ENCODE data around the gene CAPZA1.

Gene CAPZA1

GRCh38 chr1:112583366-112583765 is 36.3 kb upstream of the CAPZA1 start:
- no peak overlapping the region for H3K27ac ChIP-seq (ENCODE audit: low read depth, low read length)
- no peak overlapping the region for H3K23ac ChIP-seq (ENCODE audit: low read length)
- H3K9ac ChIP-seq (ENCODE audit: low read length), result no peak overlapping the region
- no peaks in the 10 kb centered on the region for H3K4me1 ChIP-seq (ENCODE audit: control insufficient read depth, low read depth, low read length)
- no peak overlapping the region for H4K8ac ChIP-seq (ENCODE audit: low read depth, low read length)
- H3K4ac ChIP-seq (ENCODE audit: low read depth, low read length), result no peak overlapping the region
- H2BK120ac ChIP-seq (ENCODE audit: low read depth, low read length), result no peak overlapping the region
- no peaks in the 10 kb centered on the region for H3K79me1 ChIP-seq (ENCODE audit: low read length)
- H3K4me2 ChIP-seq (ENCODE audit: low read length), result no peak overlapping the region
- DNase-seq, result no peak
- no peak overlapping the region for H3K4me3 ChIP-seq (ENCODE audit: low read length)
- no peaks in the 10 kb centered on the region for H3K36me3 ChIP-seq (ENCODE audit: control insufficient read depth, insufficient read depth, low read length)
- no peaks in the 10 kb centered on the region for H3K79me2 ChIP-seq (ENCODE audit: control insufficient read depth, insufficient read depth, low read length)
- no peak overlapping the region for H3K18ac ChIP-seq (ENCODE audit: low read length)
- no peak overlapping the region for H2AK5ac ChIP-seq (ENCODE audit: low read length)
- no peak overlapping the region for H4K5ac ChIP-seq (ENCODE audit: low read length)
- H2BK15ac ChIP-seq (replicated peaks; ENCODE audit: low read depth), result no peak overlapping the region
- H2BK5ac ChIP-seq (ENCODE audit: low read length), result no peak overlapping the region
- H3K56ac ChIP-seq (ENCODE audit: low read length), result no peak overlapping the region
- H3K27me3 ChIP-seq (ENCODE audit: insufficient read depth, low read length, poor library complexity), result no peaks in the 10 kb centered on the region

- Histone ChIP-seq H3K56ac (ENCODE audit: low read length) (no peak overlapping the region), H2AK5ac (ENCODE audit: low read length) (no peak overlapping the region), H2BK5ac (ENCODE audit: low read length) (no peak overlapping the region), H3K79me1 (ENCODE audit: low read length) (no peaks in the 10 kb centered on the region), H3K36me3 (ENCODE audit: control insufficient read depth, insufficient read depth, low read length) (no peaks in the 10 kb centered on the region), H3K4me2 (ENCODE audit: low read length) (no peak overlapping the region), H3K18ac (ENCODE audit: low read length) (no peak overlapping the region), H3K27me3 (ENCODE audit: insufficient read depth, low read length, poor library complexity) (no peaks in the 10 kb centered on the region), H3K27ac (ENCODE audit: low read depth, low read length) (no peak overlapping the region), H3K4ac (ENCODE audit: low read depth, low read length) (no peak overlapping the region), H3K4me1 (ENCODE audit: control insufficient read depth, low read depth, low read length) (no peaks in the 10 kb centered on the region), H2BK15ac (replicated peaks; ENCODE audit: low read depth) (no peak overlapping the region), H3K79me2 (ENCODE audit: control insufficient read depth, insufficient read depth, low read length) (no peaks in the 10 kb centered on the region), H4K8ac (ENCODE audit: low read depth, low read length) (no peak overlapping the region), H3K4me3 (ENCODE audit: low read length) (no peak overlapping the region), H2BK120ac (ENCODE audit: low read depth, low read length) (no peak overlapping the region), H3K23ac (ENCODE audit: low read length) (no peak overlapping the region), H3K9ac (ENCODE audit: low read length) (no peak overlapping the region), H4K5ac (ENCODE audit: low read length) (no peak overlapping the region)
- no CpG with 5 or more reads among the region's 1 CpG for WGBS (ENCODE audit: extremely low coverage, insufficient coverage, low lambda C conversion rate)
- peak; percentile 1 for DNase-seq
Observed at GRCh38 chr1:112589766-112590165, 29.9 kb upstream of the CAPZA1 start.

- Histone ChIP-seq H3K36me3 (ENCODE audit: control insufficient read depth, insufficient read depth, low read length) (no peaks in the 10 kb centered on the region), H3K27me3 (ENCODE audit: insufficient read depth, low read length, poor library complexity) (no peaks in the 10 kb centered on the region), H3K79me1 (ENCODE audit: low read length) (no peaks in the 10 kb centered on the region), H3K23ac (ENCODE audit: low read length) (no peak overlapping the region), H3K4me2 (ENCODE audit: low read length) (no peak overlapping the region), H4K5ac (ENCODE audit: low read length) (no peak overlapping the region), H3K18ac (ENCODE audit: low read length) (no peak overlapping the region), H4K8ac (ENCODE audit: low read depth, low read length) (no peak overlapping the region), H3K4me3 (ENCODE audit: low read length) (no peak overlapping the region), H3K56ac (ENCODE audit: low read length) (no peak overlapping the region), H3K9ac (ENCODE audit: low read length) (no peak overlapping the region), H2BK15ac (replicated peaks; ENCODE audit: low read depth) (no peak overlapping the region), H3K4me1 (ENCODE audit: control insufficient read depth, low read depth, low read length) (no peaks in the 10 kb centered on the region), H2BK120ac (ENCODE audit: low read depth, low read length) (no peak overlapping the region), H3K79me2 (ENCODE audit: control insufficient read depth, insufficient read depth, low read length) (no peaks in the 10 kb centered on the region), H2AK5ac (ENCODE audit: low read length) (no peak overlapping the region), H3K27ac (ENCODE audit: low read depth, low read length) (no peak overlapping the region), H2BK5ac (ENCODE audit: low read length) (no peak overlapping the region), H3K4ac (ENCODE audit: low read depth, low read length) (no peak overlapping the region)
- no CpG with 5 or more reads among the region's 3 CpGs for WGBS (ENCODE audit: extremely low coverage, insufficient coverage, low lambda C conversion rate)
- no peak for DNase-seq
Observed at GRCh38 chr1:112594208-112594876, 25.3 kb upstream of the CAPZA1 start.

GRCh38 chr1:112599477-112599876 is 20.2 kb upstream of the CAPZA1 start:
- Histone ChIP-seq H3K9ac (ENCODE audit: low read length) (no peak overlapping the region), H3K36me3 (ENCODE audit: control insufficient read depth, insufficient read depth, low read length) (no peaks in the 10 kb centered on the region), H3K79me2 (ENCODE audit: control insufficient read depth, insufficient read depth, low read length) (no peaks in the 10 kb centered on the region)

GRCh38 chr1:112603012-112603411 is 16.6 kb upstream of the CAPZA1 start:
- Histone ChIP-seq H4K8ac (ENCODE audit: low read depth, low read length) (no peak overlapping the region), H3K4ac (ENCODE audit: low read depth, low read length) (no peak overlapping the region), H2BK120ac (ENCODE audit: low read depth, low read length) (no peak overlapping the region), H4K5ac (ENCODE audit: low read length) (no peak overlapping the region), H2BK5ac (ENCODE audit: low read length) (no peak overlapping the region), H3K4me3 (ENCODE audit: low read length) (no peak overlapping the region), H3K79me2 (ENCODE audit: control insufficient read depth, insufficient read depth, low read length) (no peaks in the 10 kb centered on the region), H3K4me2 (ENCODE audit: low read length) (no peak overlapping the region), H2AK5ac (ENCODE audit: low read length) (no peak overlapping the region), H3K18ac (ENCODE audit: low read length) (no peak overlapping the region), H3K23ac (ENCODE audit: low read length) (no peak overlapping the region), H3K9ac (ENCODE audit: low read length) (no peak overlapping the region), H3K79me1 (ENCODE audit: low read length) (no peaks in the 10 kb centered on the region), H3K56ac (ENCODE audit: low read length) (no peak overlapping the region), H2BK15ac (replicated peaks; ENCODE audit: low read depth) (no peak overlapping the region), H3K27me3 (ENCODE audit: insufficient read depth, low read length, poor library complexity) (no peaks in the 10 kb centered on the region), H3K27ac (ENCODE audit: low read depth, low read length) (no peak overlapping the region), H3K4me1 (ENCODE audit: control insufficient read depth, low read depth, low read length) (no peaks in the 10 kb centered on the region), H3K36me3 (ENCODE audit: control insufficient read depth, insufficient read depth, low read length) (peaks cover 2% of the 10 kb centered on the region)
- WGBS (ENCODE audit: extremely low coverage, insufficient coverage, low lambda C conversion rate), result no CpG with 5 or more reads among the region's 2 CpGs
- no peak for DNase-seq

More at GRCh38 chr1:112599477-112599876, 20.2 kb upstream of the CAPZA1 start:
- no peak overlapping the region for H3K4ac ChIP-seq (ENCODE audit: low read depth, low read length)
- H3K4me3 ChIP-seq (ENCODE audit: low read length), result no peak overlapping the region
- no CpG with 5 or more reads among the region's 4 CpGs for WGBS (ENCODE audit: extremely low coverage, insufficient coverage, low lambda C conversion rate)
- no peak overlapping the region for H4K8ac ChIP-seq (ENCODE audit: low read depth, low read length)
- no peak overlapping the region for H2BK5ac ChIP-seq (ENCODE audit: low read length)
- H4K5ac ChIP-seq (ENCODE audit: low read length), result no peak overlapping the region
- no peak overlapping the region for H3K23ac ChIP-seq (ENCODE audit: low read length)
- no peak overlapping the region for H3K18ac ChIP-seq (ENCODE audit: low read length)
- H3K27me3 ChIP-seq (ENCODE audit: insufficient read depth, low read length, poor library complexity), result no peaks in the 10 kb centered on the region
- H2BK120ac ChIP-seq (ENCODE audit: low read depth, low read length), result no peak overlapping the region
- H3K56ac ChIP-seq (ENCODE audit: low read length), result no peak overlapping the region
- no peak overlapping the region for H3K4me2 ChIP-seq (ENCODE audit: low read length)
- no peaks in the 10 kb centered on the region for H3K4me1 ChIP-seq (ENCODE audit: control insufficient read depth, low read depth, low read length)
- no peak overlapping the region for H2BK15ac ChIP-seq (replicated peaks; ENCODE audit: low read depth)
- DNase-seq, result no peak
- no peak overlapping the region for H3K27ac ChIP-seq (ENCODE audit: low read depth, low read length)
- H3K79me1 ChIP-seq (ENCODE audit: low read length), result no peaks in the 10 kb centered on the region
- no peak overlapping the region for H2AK5ac ChIP-seq (ENCODE audit: low read length)

- Histone ChIP-seq H3K79me1 (ENCODE audit: low read length) (no peaks in the 10 kb centered on the region), H3K27me3 (ENCODE audit: insufficient read depth, low read length, poor library complexity) (no peaks in the 10 kb centered on the region), H4K5ac (ENCODE audit: low read length) (no peak overlapping the region), H3K27ac (ENCODE audit: low read depth, low read length) (no peak overlapping the region), H3K18ac (ENCODE audit: low read length) (no peak overlapping the region), H3K56ac (ENCODE audit: low read length) (no peak overlapping the region), H3K4me1 (ENCODE audit: control insufficient read depth, low read depth, low read length) (no peaks in the 10 kb centered on the region), H2BK120ac (ENCODE audit: low read depth, low read length) (no peak overlapping the region), H4K8ac (ENCODE audit: low read depth, low read length) (no peak overlapping the region), H3K36me3 (ENCODE audit: control insufficient read depth, insufficient read depth, low read length) (peaks cover 2% of the 10 kb centered on the region), H2BK15ac (replicated peaks; ENCODE audit: low read depth) (no peak overlapping the region), H3K79me2 (ENCODE audit: control insufficient read depth, insufficient read depth, low read length) (no peaks in the 10 kb centered on the region), H3K9ac (ENCODE audit: low read length) (no peak overlapping the region), H3K23ac (ENCODE audit: low read length) (no peak overlapping the region), H2BK5ac (ENCODE audit: low read length) (no peak overlapping the region), H3K4ac (ENCODE audit: low read depth, low read length) (no peak overlapping the region), H3K4me3 (ENCODE audit: low read length) (no peak overlapping the region), H3K4me2 (ENCODE audit: low read length) (no peak overlapping the region), H2AK5ac (ENCODE audit: low read length) (no peak overlapping the region)
- no peak for DNase-seq
- no CpG with 5 or more reads among the region's 1 CpG for WGBS (ENCODE audit: extremely low coverage, insufficient coverage, low lambda C conversion rate)
Observed at GRCh38 chr1:112603541-112603940, 16.1 kb upstream of the CAPZA1 start.
